Stimulated activated CD4-positive, alpha-beta T cell treated with anti-CD3 and anti-CD28 coated beads, TNF-alpha, amount 100 ng/mL, for 1 hour (primary cell): ENCODE measurements around the gene KLHL3.
"Not testable (repeated sequence)": the region's sequence is repeated elsewhere in the genome, so short reads cannot be mapped to it uniquely, and the experiment has no call there.

Source experiments
- DNase-seq, 3 donors: peaks; one replicate each; pipeline ENCODE4 v3.0.0-alpha.2; 2020; ENCODE audit warnings: low read depth in 3 of 3, low spot score in 1 of 3

KLHL3 gene

GRCh38 chr5:137668637-137669036, 67.3 kb downstream of the KLHL3 start:
- no peak for DNase-seq

GRCh38 chr5:137667341-137667740, 68.5 kb downstream of the KLHL3 start:
- DNase-seq = no peak

GRCh38 chr5:137666901-137667300, 69.0 kb downstream of the KLHL3 start:
- no peak for DNase-seq

GRCh38 chr5:137666461-137666850, 69.4 kb downstream of the KLHL3 start:
- DNase-seq = no peak

GRCh38 chr5:137665678-137666460, 70.0 kb downstream of the KLHL3 start:
- no peak for DNase-seq

- DNase-seq = peak; percentile 45 to 48 (median 47)
Observed at GRCh38 chr5:137660349-137660817, 75.5 kb downstream of the KLHL3 start.

- DNase-seq = no peak
Observed at GRCh38 chr5:137659209-137659608, 76.7 kb downstream of the KLHL3 start.

GRCh38 chr5:137658324-137658723, 77.6 kb downstream of the KLHL3 start:
- DNase-seq = no peak

GRCh38 chr5:137657073-137657472, 78.8 kb downstream of the KLHL3 start:
- no peak for DNase-seq

- no peak for DNase-seq
Observed at GRCh38 chr5:137656558-137656957, 79.3 kb downstream of the KLHL3 start.

GRCh38 chr5:137651022-137651421, 84.9 kb downstream of the KLHL3 start:
- DNase-seq = no peak

- DNase-seq = no peak
Observed at GRCh38 chr5:137649228-137649935, 86.5 kb downstream of the KLHL3 start.

- no peak for DNase-seq
Observed at GRCh38 chr5:137648361-137648760, 87.5 kb downstream of the KLHL3 start.

GRCh38 chr5:137647401-137647800, 88.5 kb downstream of the KLHL3 start:
- DNase-seq = no peak

GRCh38 chr5:137646761-137647160, 89.1 kb downstream of the KLHL3 start:
- no peak for DNase-seq

GRCh38 chr5:137643081-137643480, 92.8 kb downstream of the KLHL3 start:
- DNase-seq = not testable (repeated sequence)

- DNase-seq = no peak
Observed at GRCh38 chr5:137642091-137642490, 93.8 kb downstream of the KLHL3 start.

GRCh38 chr5:137641148-137641547, 94.7 kb downstream of the KLHL3 start:
- no peak for DNase-seq

- DNase-seq = no peak
Observed at GRCh38 chr5:137639645-137640044, 96.2 kb downstream of the KLHL3 start.

- DNase-seq = no peak
Observed at GRCh38 chr5:137638841-137639240, 97.0 kb downstream of the KLHL3 start.

GRCh38 chr5:137636830-137637714, 98.8 kb downstream of the KLHL3 start:
- DNase-seq = no peak
